WTC11 (cell line): ENCODE measurements around the gene GRB10. TPM values are rescaled to one million over a fixed set of nuclear protein-coding genes. Genes with fewer than 3 reads are reported as not detected.

Experiments
- ATAC-seq: fragments of 200-7000 bp; cut with Tn5 transposase; 2 replicates; pipeline ENCODE4 v1.10.0; 2021; ENCODE audit warnings: mild to moderate bottlenecking, moderate library complexity
- CTCF ChIA-PET: fragments of 300-600 bp; sonication (Branson Sonifier 250); formaldehyde crosslinking; loops from one replicate; lab custom pipeline; 2021; ENCODE audit warnings: antibody characterized with exemption; lab: Charles Lee
- POLR2A ChIA-PET: fragments of 350-600 bp; sonication (Branson Sonifier 250); formaldehyde crosslinking; loops from one replicate; lab custom pipeline; 2021; ENCODE audit warnings: antibody characterized with exemption; lab: Charles Lee
- DNase-seq: peaks from one replicate; pipeline ENCODE4 v3.0.0; 2021; ENCODE audit warnings: low spot score
- H3K27ac Mint-ChIP-seq: 2 replicates; pipeline ENCODE4 v1.8.0; 2021; ENCODE audit warnings: mixed read lengths
- H3K27me3 Mint-ChIP-seq: 2 replicates; pipeline ENCODE4 v1.8.0; 2021; ENCODE audit warnings: low read depth, mild to moderate bottlenecking, moderate library complexity, mixed read lengths
- H3K36me3 Mint-ChIP-seq: 2 replicates; pipeline ENCODE4 v1.8.0; 2021; ENCODE audit warnings: mixed read lengths
- H3K4me1 Mint-ChIP-seq: 2 replicates; pipeline ENCODE4 v1.8.0; 2022; ENCODE audit warnings: mixed read lengths
- H3K4me3 Mint-ChIP-seq: 2 replicates; pipeline ENCODE4 v1.8.0; 2021; ENCODE audit warnings: mild to moderate bottlenecking, moderate library complexity, mixed read lengths
- H3K9me3 Mint-ChIP-seq: 2 replicates; pipeline ENCODE4 v1.8.0; 2021; ENCODE audit warnings: mixed read lengths
- ATF1 ChIP-seq: sonication (generic); formaldehyde crosslinking; IDR thresholded peaks from 2 replicates; pipeline ENCODE4 v1.8.1; 2023; ENCODE audit warnings: mild to moderate bottlenecking, moderate library complexity, missing genetic modification reagents
- CBFB ChIP-seq: sonication (generic); formaldehyde crosslinking; IDR thresholded peaks from 2 replicates; pipeline ENCODE4 v1.8.1; 2022; ENCODE audit warnings: mild to moderate bottlenecking, low read depth, missing genetic modification reagents
- FOXJ3 ChIP-seq: sonication (generic); formaldehyde crosslinking; IDR thresholded peaks from 2 replicates; pipeline ENCODE4 v1.9.0; 2021; ENCODE audit warnings: missing genetic modification reagents, mild to moderate bottlenecking, borderline replicate concordance
- FOXK1 ChIP-seq: sonication (generic); formaldehyde crosslinking; IDR thresholded peaks from 2 replicates; pipeline ENCODE4 v1.8.0; 2022; ENCODE audit warnings: mild to moderate bottlenecking, moderate library complexity, missing genetic modification reagents
- FOXP1 ChIP-seq: sonication (generic); formaldehyde crosslinking; IDR thresholded peaks from 2 replicates; pipeline ENCODE4 v1.8.0; 2022; ENCODE audit warnings: missing genetic modification reagents, mild to moderate bottlenecking, moderate library complexity, borderline replicate concordance
- GRHL2 ChIP-seq: fragments of 250-450 bp; sonication (Bioruptor Pico); IDR thresholded peaks from 2 replicates; pipeline ENCODE4 v1.8.0; 2022; ENCODE audit warnings: mild to moderate bottlenecking, moderate library complexity; ENCODE audit not compliant: insufficient replicate concordance, severe bottlenecking
- JAZF1 ChIP-seq: fragments of 250-450 bp; sonication (Bioruptor Pico); IDR thresholded peaks from 2 replicates; pipeline ENCODE4 v1.9.0; 2021; ENCODE audit warnings: moderate library complexity, mild to moderate bottlenecking, inconsistent platforms
- MYBL2 ChIP-seq: sonication (generic); formaldehyde crosslinking; IDR thresholded peaks from 2 replicates; pipeline ENCODE4 v1.8.1; 2023; ENCODE audit warnings: mild to moderate bottlenecking, moderate library complexity, missing genetic modification reagents
- NFATC4 ChIP-seq: fragments of 250-450 bp; sonication (Bioruptor Pico); IDR thresholded peaks from 2 replicates; pipeline ENCODE4 v1.9.0; 2021; ENCODE audit warnings: mild to moderate bottlenecking
- NFYB ChIP-seq: sonication (generic); formaldehyde crosslinking; conservative IDR thresholded peaks from 2 replicates; pipeline ENCODE4 v1.8.0; 2022; ENCODE audit warnings: low read depth, missing genetic modification reagents
- NR1H2 ChIP-seq: sonication (generic); formaldehyde crosslinking; IDR thresholded peaks from 2 replicates; pipeline ENCODE4 v1.9.0; 2021; ENCODE audit warnings: mild to moderate bottlenecking, moderate library complexity, missing genetic modification reagents
- NR2C2 ChIP-seq: sonication (generic); formaldehyde crosslinking; IDR thresholded peaks from 2 replicates; pipeline ENCODE4 v1.8.0; 2022; ENCODE audit warnings: mild to moderate bottlenecking, missing genetic modification reagents
- RELA ChIP-seq: sonication (generic); formaldehyde crosslinking; IDR thresholded peaks from 2 replicates; pipeline ENCODE4 v1.8.1; 2022; ENCODE audit warnings: missing genetic modification reagents, mild to moderate bottlenecking, borderline replicate concordance
- SMAD4 ChIP-seq: sonication (generic); formaldehyde crosslinking; IDR thresholded peaks from 2 replicates; pipeline ENCODE4 v1.8.0; 2022; ENCODE audit warnings: mild to moderate bottlenecking, missing genetic modification reagents
- TEAD1 ChIP-seq: sonication (generic); formaldehyde crosslinking; IDR thresholded peaks from 2 replicates; pipeline ENCODE4 v1.8.0; 2022; ENCODE audit warnings: mild to moderate bottlenecking, missing genetic modification reagents
- TP53 ChIP-seq: sonication (generic); formaldehyde crosslinking; IDR thresholded peaks from 2 replicates; pipeline ENCODE4 v1.8.1; 2023; ENCODE audit warnings: mild to moderate bottlenecking, missing genetic modification reagents
- ZNF138 ChIP-seq: sonication (generic); formaldehyde crosslinking; conservative IDR thresholded peaks from 2 replicates; pipeline ENCODE4 v1.8.1; 2022; ENCODE audit warnings: mild to moderate bottlenecking, moderate library complexity, missing genetic modification reagents
- ZNF219 ChIP-seq: sonication (generic); formaldehyde crosslinking; IDR thresholded peaks from 2 replicates; pipeline ENCODE4 v1.8.0; 2023; ENCODE audit warnings: missing genetic modification reagents, mild to moderate bottlenecking, borderline replicate concordance
- ZNF396 ChIP-seq: fragments of 250-450 bp; sonication (Bioruptor Pico); IDR thresholded peaks from 2 replicates; pipeline ENCODE4 v1.8.0; 2021; ENCODE audit warnings: mild to moderate bottlenecking, moderate library complexity, borderline replicate concordance
- total RNA-seq: library from RNA; stranded (reverse); gene quantifications from 3 replicates; pipeline ENCODE4 v1.2.3, GENCODE V29; 2021
- TF ChIP-seq, protein P1 (sequence below): sonication (generic); formaldehyde crosslinking; IDR thresholded peaks from 2 replicates; pipeline ENCODE4 v1.8.0; 2022; ENCODE audit warnings: mild to moderate bottlenecking, missing genetic modification reagents
- TF ChIP-seq, protein P2 (sequence below): fragments of 250-450 bp; sonication (Bioruptor Pico); IDR thresholded peaks from 2 replicates; pipeline ENCODE4 v2.1.2; 2022; ENCODE audit warnings: mild to moderate bottlenecking, moderate library complexity
- TF ChIP-seq, protein P3 (sequence below): fragments of 250-450 bp; sonication (Bioruptor Pico); IDR thresholded peaks from 2 replicates; pipeline ENCODE4 v1.9.0; 2021; ENCODE audit warnings: mild to moderate bottlenecking, borderline replicate concordance
- TF ChIP-seq, protein P4 (sequence below): sonication (generic); formaldehyde crosslinking; IDR thresholded peaks from 2 replicates; pipeline ENCODE4 v1.8.1; 2023; ENCODE audit warnings: mild to moderate bottlenecking, missing genetic modification reagents, moderate library complexity

GRB10 gene
- total RNA-seq, 1 experiment from 2014 or later, result 103 TPM

- H3K4me1 Mint-ChIP-seq, result peaks cover 51% of the 10 kb centered on the region
- TF ChIP-seq NR2C2 (CRISPR knock-in tag) (no peak), RELA (CRISPR knock-in tag) (no peak), MYBL2 (no peak), TP53 (no peak), NFYB (no peak), NFATC4 (CRISPR knock-in tag) (no peak)
- TF ChIP-seq, protein P1, sequence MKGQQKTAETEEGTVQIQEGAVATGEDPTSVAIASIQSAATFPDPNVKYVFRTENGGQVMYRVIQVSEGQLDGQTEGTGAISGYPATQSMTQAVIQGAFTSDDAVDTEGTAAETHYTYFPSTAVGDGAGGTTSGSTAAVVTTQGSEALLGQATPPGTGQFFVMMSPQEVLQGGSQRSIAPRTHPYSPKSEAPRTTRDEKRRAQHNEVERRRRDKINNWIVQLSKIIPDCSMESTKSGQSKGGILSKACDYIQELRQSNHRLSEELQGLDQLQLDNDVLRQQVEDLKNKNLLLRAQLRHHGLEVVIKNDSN (CRISPR knock-in tag), result no peak
- TF ChIP-seq, protein P2, sequence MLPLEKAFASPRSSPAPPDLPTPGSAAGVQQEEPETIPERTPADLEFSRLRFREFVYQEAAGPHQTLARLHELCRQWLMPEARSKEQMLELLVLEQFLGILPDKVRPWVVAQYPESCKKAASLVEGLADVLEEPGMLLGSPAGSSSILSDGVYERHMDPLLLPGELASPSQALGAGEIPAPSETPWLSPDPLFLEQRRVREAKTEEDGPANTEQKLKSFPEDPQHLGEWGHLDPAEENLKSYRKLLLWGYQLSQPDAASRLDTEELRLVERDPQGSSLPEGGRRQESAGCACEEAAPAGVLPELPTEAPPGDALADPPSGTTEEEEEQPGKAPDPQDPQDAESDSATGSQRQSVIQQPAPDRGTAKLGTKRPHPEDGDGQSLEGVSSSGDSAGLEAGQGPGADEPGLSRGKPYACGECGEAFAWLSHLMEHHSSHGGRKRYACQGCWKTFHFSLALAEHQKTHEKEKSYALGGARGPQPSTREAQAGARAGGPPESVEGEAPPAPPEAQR (CRISPR knock-in tag), result no peak
- ChIA-PET POLR2A (no interaction called here), CTCF (no interaction called here)
- ATAC-seq, result no peak
- H3K4me3 Mint-ChIP-seq, result no peak overlapping the region
- H3K27me3 Mint-ChIP-seq, result peaks cover 16% of the 10 kb centered on the region
- DNase-seq, result no peak
- peaks cover 29% of the 10 kb centered on the region for H3K36me3 Mint-ChIP-seq
- H3K27ac Mint-ChIP-seq, result no peak overlapping the region
- peaks cover 20% of the 10 kb centered on the region for H3K9me3 Mint-ChIP-seq
Measured at GRCh38 chr7:50787825-50788224, 5.1 kb upstream of the GRB10 start.

DNA sequence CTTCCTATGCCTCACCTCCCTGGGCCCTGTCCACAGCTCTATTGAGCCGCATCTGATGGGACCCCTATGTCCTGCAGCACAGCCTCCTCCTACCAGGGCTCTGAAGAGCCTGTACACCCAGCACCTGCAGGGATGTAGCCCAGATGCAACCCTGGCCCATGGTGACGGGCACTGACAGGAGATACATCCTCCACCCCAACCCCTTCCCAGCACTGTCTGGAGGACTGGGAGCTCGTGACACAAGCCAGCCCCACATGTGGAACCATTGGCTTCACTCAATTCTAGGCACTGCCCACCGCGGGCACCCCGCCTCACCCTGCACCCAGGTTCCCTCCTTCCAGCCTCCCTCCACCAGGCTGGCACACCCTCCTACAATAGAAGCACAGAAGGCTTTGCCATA, 2.6 kb upstream of the GRB10 start:
- DNase-seq (no peak), ATAC-seq (no peak)
- no peak overlapping the region for H3K27ac Mint-ChIP-seq
- POLR2A ChIA-PET, result no interaction called here
- peaks cover 46% of the 10 kb centered on the region for H3K4me1 Mint-ChIP-seq
- TF ChIP-seq ZNF219 (CRISPR knock-in tag) (no peak), JAZF1 (no peak), ZNF396 (CRISPR knock-in tag) (no peak)
- H3K4me3 Mint-ChIP-seq, result no peak overlapping the region
- H3K9me3 Mint-ChIP-seq, result peaks cover 20% of the 10 kb centered on the region
- CTCF ChIA-PET, result no interaction called here
- peaks cover 7% of the 10 kb centered on the region for H3K27me3 Mint-ChIP-seq
- peaks cover 29% of the 10 kb centered on the region for H3K36me3 Mint-ChIP-seq

GRCh38 chr7:50783801-50784507, 1.3 kb upstream of the GRB10 start:
- no peak for TF ChIP-seq FOXK1 (CRISPR knock-in tag)
- no peak for TF ChIP-seq ZNF138 (CRISPR knock-in tag)
- TF ChIP-seq SMAD4 (CRISPR knock-in tag), result no peak
- TF ChIP-seq FOXP1 (CRISPR knock-in tag), result no peak
- no peak for TF ChIP-seq GRHL2 (CRISPR knock-in tag)
- TF ChIP-seq JAZF1, result no peak
- TF ChIP-seq, protein P3, sequence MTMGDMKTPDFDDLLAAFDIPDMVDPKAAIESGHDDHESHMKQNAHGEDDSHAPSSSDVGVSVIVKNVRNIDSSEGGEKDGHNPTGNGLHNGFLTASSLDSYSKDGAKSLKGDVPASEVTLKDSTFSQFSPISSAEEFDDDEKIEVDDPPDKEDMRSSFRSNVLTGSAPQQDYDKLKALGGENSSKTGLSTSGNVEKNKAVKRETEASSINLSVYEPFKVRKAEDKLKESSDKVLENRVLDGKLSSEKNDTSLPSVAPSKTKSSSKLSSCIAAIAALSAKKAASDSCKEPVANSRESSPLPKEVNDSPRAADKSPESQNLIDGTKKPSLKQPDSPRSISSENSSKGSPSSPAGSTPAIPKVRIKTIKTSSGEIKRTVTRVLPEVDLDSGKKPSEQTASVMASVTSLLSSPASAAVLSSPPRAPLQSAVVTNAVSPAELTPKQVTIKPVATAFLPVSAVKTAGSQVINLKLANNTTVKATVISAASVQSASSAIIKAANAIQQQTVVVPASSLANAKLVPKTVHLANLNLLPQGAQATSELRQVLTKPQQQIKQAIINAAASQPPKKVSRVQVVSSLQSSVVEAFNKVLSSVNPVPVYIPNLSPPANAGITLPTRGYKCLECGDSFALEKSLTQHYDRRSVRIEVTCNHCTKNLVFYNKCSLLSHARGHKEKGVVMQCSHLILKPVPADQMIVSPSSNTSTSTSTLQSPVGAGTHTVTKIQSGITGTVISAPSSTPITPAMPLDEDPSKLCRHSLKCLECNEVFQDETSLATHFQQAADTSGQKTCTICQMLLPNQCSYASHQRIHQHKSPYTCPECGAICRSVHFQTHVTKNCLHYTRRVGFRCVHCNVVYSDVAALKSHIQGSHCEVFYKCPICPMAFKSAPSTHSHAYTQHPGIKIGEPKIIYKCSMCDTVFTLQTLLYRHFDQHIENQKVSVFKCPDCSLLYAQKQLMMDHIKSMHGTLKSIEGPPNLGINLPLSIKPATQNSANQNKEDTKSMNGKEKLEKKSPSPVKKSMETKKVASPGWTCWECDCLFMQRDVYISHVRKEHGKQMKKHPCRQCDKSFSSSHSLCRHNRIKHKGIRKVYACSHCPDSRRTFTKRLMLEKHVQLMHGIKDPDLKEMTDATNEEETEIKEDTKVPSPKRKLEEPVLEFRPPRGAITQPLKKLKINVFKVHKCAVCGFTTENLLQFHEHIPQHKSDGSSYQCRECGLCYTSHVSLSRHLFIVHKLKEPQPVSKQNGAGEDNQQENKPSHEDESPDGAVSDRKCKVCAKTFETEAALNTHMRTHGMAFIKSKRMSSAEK (CRISPR knock-in tag), result no peak
- no peak for TF ChIP-seq CBFB (CRISPR knock-in tag)
- no peak for TF ChIP-seq NR1H2 (CRISPR knock-in tag)
- TF ChIP-seq, protein P4, sequence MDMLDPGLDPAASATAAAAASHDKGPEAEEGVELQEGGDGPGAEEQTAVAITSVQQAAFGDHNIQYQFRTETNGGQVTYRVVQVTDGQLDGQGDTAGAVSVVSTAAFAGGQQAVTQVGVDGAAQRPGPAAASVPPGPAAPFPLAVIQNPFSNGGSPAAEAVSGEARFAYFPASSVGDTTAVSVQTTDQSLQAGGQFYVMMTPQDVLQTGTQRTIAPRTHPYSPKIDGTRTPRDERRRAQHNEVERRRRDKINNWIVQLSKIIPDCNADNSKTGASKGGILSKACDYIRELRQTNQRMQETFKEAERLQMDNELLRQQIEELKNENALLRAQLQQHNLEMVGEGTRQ, result no peak
- TF ChIP-seq ATF1, result no peak
- no peak for TF ChIP-seq FOXJ3
- no peak for TF ChIP-seq TEAD1
- Mint-ChIP-seq H3K4me3 (no peak overlapping the region), H3K4me1 (peaks cover 43% of the 10 kb centered on the region), H3K9me3 (peaks cover 16% of the 10 kb centered on the region), H3K27me3 (peaks cover 7% of the 10 kb centered on the region), H3K36me3 (peaks cover 22% of the 10 kb centered on the region), H3K27ac (no peak overlapping the region)
- ATAC-seq (no peak), DNase-seq (no peak)
- ChIA-PET CTCF (no interaction called here), POLR2A (no interaction called here)
